Measurements from ENCODE around the gene SMYD4. TPM values are rescaled to one million over a fixed set of nuclear protein-coding genes. Genes with fewer than 3 reads are reported as not detected.

SMYD4 gene
- polyA plus RNA-seq, 1 experiment: 4.5 TPM

DNA sequence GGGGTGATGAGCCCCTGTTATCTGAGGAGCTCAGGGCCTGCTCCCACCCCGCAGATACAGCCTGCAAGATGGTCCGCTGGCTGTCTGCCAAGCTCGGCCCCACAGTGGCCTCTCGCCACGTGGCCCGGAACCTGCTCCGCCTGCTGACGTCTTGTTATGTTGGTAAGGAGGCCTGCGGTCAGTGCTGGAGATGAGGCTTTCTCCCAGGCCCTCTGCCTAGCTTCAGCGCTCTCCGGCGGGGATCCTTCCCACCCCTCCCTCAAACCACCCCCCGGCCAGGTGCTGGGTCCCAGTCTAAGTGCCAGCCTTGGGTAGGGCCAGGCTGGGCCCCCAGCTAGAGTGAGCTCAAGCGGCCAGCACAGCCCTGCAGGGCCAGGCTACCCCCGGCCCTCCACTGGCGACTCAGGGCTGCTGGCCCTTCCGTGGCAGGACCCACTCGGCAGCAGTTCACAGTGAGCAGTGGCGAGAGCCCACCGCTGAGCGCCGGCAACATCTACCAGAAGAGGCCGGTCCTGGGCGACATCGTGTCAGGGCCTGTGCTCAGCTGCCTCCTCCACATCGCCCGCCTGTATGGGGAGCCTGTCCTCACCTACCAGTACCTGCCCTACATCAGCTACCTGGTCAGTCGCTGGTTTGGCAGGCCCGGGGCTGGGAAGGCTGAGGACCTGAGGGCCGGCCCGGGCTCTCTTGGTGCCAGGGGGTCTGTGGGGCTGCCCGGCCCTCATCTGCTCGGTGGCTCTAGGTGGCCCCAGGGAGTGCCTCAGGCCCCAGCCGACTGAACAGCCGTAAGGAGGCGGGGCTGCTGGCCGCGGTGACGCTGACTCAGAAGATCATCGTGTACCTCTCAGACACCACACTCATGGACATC lies 99.1 kb downstream of the SMYD4 start:
- Histone ChIP-seq H3K36me3 (ENCODE audit: control insufficient read depth, insufficient read depth, low read length) (peaks cover 25% of the 10 kb centered on the region), H3K4me3 (ENCODE audit: low read depth, low read length) (no peak overlapping the region), H3K27me3 (ENCODE audit: control insufficient read depth, insufficient read depth, low read length) (no peaks in the 10 kb centered on the region)
- peak; percentile 28 for DNase-seq (ENCODE audit: low read depth)
- CTCF ChIA-PET: interaction anchor here (1.6 to 2.8 kb wide), 2 partner anchors 10 to 61 kb away, joined by 3 to 18 read pairs; no protein-coding TSS in a partner anchor
- POLR2A ChIA-PET: interaction anchor here (0.5 kb wide), 1 partner anchor 10 kb away, joined by 4 read pairs; no protein-coding TSS in a partner anchor
- TF ChIP-seq, protein P1, sequence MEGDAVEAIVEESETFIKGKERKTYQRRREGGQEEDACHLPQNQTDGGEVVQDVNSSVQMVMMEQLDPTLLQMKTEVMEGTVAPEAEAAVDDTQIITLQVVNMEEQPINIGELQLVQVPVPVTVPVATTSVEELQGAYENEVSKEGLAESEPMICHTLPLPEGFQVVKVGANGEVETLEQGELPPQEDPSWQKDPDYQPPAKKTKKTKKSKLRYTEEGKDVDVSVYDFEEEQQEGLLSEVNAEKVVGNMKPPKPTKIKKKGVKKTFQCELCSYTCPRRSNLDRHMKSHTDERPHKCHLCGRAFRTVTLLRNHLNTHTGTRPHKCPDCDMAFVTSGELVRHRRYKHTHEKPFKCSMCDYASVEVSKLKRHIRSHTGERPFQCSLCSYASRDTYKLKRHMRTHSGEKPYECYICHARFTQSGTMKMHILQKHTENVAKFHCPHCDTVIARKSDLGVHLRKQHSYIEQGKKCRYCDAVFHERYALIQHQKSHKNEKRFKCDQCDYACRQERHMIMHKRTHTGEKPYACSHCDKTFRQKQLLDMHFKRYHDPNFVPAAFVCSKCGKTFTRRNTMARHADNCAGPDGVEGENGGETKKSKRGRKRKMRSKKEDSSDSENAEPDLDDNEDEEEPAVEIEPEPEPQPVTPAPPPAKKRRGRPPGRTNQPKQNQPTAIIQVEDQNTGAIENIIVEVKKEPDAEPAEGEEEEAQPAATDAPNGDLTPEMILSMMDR (IDR thresholded peaks at IDR 0.05; ENCODE audit: insufficient read depth, low read depth, low read length): no peak

GRCh38 chr17:1729966-1730325 lies 99.8 kb downstream of the SMYD4 start:
- Histone ChIP-seq H3K36me3 (ENCODE audit: control insufficient read depth, insufficient read depth, low read length) (peaks cover 25% of the 10 kb centered on the region), H3K27me3 (ENCODE audit: control insufficient read depth, insufficient read depth, low read length) (no peaks in the 10 kb centered on the region), H3K4me3 (ENCODE audit: low read depth, low read length) (no peak overlapping the region)
- CTCF ChIA-PET: interaction anchor here (0.6 to 2.8 kb wide), 2 partner anchors 9 to 17 kb away, joined by 3 to 18 read pairs; no protein-coding TSS in a partner anchor
- DNase-seq (ENCODE audit: low read depth): no peak
- TF ChIP-seq, protein P1 (IDR thresholded peaks at IDR 0.05; ENCODE audit: insufficient read depth, low read depth, low read length): no peak
- POLR2A ChIA-PET: interaction anchor here (0.5 kb wide), 1 partner anchor 9 kb away, joined by 4 read pairs; no protein-coding TSS in a partner anchor

Other genes starting within 250 kb of the SMYD4 start
- 5.0 and 8.9 TPM in 2 replicates for gene SLC43A2, start 201.1 kb downstream of the SMYD4 start, polyA plus RNA-seq (2011; rRNA removed)
- gene SCARF1, start 184.2 kb downstream of the SMYD4 start, polyA plus RNA-seq (2011; rRNA removed): 0.11 and 0.12 TPM in 2 replicates
- 5.3 and 6.2 TPM in 2 replicates for gene RILP, start 180.0 kb downstream of the SMYD4 start, polyA plus RNA-seq (2011; rRNA removed)
- 113 and 194 TPM in 2 replicates for gene PRPF8, start 145.0 kb downstream of the SMYD4 start, polyA plus RNA-seq (2011; rRNA removed)
- gene TLCD2, start 119.5 kb downstream of the SMYD4 start, polyA plus RNA-seq (2011; rRNA removed): 2.5 and 3.9 TPM in 2 replicates
- 3.0 and 4.8 TPM in 2 replicates for gene WDR81, start 105.2 kb downstream of the SMYD4 start, polyA plus RNA-seq (2011; rRNA removed)
- gene SERPINF2, start 87.0 kb downstream of the SMYD4 start, polyA plus RNA-seq (2011; rRNA removed): 0.02 TPM in 1 of 2 replicates, not detected in the other
- 174 and 221 TPM in 2 replicates for gene SERPINF1, start 67.8 kb downstream of the SMYD4 start, polyA plus RNA-seq (2011; rRNA removed)
- 58.8 and 67.9 TPM in 2 replicates for gene RPA1, start 103 bp upstream of the SMYD4 start, polyA plus RNA-seq (2011; rRNA removed)
- gene RTN4RL1, start 195.4 kb upstream of the SMYD4 start, polyA plus RNA-seq (2011; rRNA removed): 0.16 and 0.32 TPM in 2 replicates
- gene DPH1, start 200.3 kb upstream of the SMYD4 start, polyA plus RNA-seq (2011; rRNA removed): 36.1 and 54.6 TPM in 2 replicates
- 42.0 and 56.7 TPM in 2 replicates for gene OVCA2, start 212.1 kb upstream of the SMYD4 start, polyA plus RNA-seq (2011; rRNA removed)
- gene HIC1, start 225.2 kb upstream of the SMYD4 start, polyA plus RNA-seq (2011; rRNA removed): 14.8 and 15.1 TPM in 2 replicates

All from BJ (cell line).